ENCODE data around the gene C2CD2.

The C2CD2 gene

DNA sequence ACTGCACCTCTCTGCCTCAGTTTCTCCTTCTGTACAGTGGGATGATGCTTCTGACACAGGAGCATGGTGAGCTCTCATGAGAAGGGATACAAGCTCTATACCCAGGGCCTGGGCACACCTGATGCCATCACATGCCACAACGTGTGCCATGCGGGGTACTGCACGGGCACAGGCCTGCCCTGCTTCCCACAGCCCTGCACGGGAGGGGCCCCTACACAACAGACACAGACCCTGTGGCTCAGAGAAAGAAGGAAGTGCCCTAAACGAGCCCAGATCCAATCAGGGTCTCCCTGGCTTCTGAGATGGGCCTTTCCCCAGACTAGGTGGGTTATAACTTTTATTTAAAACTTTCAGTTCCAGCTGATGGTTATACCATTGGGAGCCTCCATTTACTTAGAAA, 24.6 kb downstream of the C2CD2 start:
- FAIRE-seq: no peak

DNA sequence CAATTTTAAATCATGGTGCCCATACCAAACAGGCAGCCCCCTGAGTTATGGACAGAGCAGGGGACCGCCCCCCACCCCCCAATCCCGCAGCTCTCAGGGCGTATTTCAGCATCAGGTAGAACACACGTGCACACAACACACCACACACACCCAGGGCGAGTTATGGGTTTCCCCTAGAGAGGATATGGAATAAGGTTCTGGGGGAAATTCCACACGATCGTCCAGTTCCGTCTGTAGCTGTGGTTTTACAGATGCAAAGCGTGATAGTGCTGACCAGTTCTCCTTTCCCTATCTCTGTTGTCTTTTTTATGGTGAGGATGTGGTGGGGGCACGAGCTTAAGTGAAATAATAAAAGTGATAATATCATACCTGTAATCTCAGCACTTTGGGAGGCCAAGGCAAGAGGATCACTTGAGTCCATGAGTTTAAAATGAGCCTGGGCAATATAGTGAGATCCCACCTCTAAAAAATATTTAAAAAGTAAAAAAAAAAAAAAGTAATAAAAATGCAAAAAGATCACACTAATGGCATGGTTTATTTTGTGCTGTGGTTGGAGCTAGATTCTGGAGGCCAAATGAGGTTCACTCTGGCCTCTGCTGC, 25.1 kb downstream of the C2CD2 start:
- no peak for FAIRE-seq

DNA sequence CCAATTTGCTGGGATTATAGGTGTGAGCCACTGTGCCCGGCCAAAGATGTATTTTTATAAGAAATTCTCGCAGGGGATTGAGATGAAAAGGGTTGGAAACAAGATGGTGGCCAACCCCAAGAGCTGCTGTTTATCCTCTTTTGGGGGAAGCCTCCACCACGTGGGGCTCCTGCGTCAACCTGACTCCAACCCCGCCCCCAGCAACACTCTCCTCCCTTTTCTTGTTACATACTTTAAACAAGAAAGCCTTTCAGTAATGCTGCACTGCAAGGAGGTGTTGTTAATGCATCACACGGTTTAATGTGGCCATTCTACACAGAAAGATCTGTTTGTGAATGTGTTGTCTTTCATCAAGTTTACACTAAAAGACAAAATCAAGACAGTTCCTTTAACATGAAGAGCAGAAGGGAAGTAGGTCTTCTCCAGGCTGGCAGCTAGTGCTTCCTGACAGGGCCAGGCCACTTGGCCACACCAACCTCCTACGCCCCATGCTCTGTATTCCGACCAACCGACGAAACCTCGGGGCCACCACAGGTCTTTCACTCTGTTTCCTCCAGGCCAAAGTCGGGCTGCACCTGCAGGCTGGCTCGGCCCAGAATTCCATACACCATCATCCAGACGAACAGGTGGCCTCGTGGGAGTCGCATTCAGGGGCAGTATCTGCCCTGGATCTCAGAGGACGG, 25.9 kb downstream of the C2CD2 start:
- FAIRE-seq: no peak

DNA sequence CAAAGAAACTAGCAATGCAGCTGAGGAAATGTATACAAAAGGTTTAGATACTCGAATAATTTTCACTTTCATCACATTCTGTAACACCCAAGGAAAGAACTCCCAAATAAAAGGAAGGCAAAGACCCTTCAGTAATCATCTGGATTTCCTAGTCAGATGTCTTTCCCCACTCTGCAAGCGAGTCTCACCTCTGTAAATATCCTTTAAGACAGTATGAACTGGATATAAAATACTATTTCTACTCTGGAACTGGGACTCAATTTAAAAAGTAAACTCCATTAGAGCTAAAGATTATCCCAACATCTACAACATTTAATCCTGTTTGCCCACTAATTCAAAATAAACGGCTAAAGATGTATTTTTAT, 27.0 kb downstream of the C2CD2 start:
- FAIRE-seq: no peak

DNA sequence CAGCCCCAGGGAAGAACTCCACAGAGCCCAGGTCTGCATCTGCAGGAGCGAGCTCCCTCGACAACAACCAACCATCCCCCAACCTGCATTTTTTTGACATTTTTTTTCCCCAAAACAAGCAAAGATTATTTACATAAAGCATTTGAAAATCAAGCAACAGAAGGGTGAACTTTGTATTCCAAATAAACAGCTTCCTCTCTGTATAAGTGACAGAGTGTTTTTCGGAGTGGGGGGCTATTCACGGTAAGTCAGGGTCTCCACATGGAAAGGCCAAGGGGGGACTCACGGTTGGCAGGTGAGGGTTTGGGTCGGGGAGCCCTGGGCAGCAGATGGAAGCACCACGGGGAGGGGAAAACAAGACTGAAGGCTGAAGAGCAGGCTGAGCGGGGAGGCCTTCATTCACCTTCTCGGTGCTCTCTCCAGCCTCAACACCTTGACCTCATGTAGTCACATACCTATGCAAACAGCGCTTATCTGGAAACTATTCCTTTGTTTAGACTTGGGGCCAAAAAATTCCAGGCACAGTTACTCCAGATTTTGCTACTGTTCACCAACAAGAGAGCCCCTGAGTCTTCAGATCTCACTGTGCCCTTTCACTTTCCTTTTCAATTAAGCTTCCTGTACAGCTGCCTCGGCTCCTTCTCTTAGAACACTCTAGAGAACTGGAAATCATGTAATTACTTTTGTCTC, 27.6 kb downstream of the C2CD2 start:
- FAIRE-seq: no peak

DNA sequence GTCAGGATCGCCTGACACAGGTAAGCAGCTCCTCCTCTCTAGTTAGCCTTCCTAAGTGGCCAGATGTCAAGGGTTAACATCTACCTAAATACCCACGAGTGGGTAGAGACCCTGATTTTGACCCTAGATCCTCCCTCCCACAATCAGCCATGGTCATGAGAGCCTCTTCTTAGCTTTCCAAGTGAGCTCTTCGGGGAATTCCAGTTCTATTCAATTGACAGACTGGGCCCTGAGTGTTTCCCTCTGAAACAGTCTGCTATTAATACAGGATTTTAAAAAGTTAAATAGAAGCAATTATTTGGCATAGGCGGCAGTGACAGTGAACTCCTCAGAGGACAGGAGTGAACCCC, 28.1 kb downstream of the C2CD2 start:
- FAIRE-seq: no peak

DNA sequence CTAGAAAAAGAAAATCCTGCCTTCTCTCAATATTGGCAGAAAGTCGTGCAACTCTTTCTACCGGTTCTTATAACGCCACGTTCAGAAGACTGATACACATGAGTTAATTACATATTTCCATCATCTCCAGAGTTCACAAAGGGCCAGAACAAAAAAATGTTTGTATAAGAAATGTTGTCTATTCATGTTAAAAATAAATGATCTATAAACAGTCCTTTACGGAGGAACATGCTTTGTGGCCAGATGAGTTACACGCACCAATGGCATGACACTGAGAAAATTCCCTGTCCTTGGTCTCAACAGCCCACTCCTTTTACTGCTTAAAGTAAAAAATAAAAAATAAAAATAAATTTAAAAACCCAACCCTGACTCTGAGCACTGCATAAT, 29.5 kb downstream of the C2CD2 start:
- FAIRE-seq: no peak

DNA sequence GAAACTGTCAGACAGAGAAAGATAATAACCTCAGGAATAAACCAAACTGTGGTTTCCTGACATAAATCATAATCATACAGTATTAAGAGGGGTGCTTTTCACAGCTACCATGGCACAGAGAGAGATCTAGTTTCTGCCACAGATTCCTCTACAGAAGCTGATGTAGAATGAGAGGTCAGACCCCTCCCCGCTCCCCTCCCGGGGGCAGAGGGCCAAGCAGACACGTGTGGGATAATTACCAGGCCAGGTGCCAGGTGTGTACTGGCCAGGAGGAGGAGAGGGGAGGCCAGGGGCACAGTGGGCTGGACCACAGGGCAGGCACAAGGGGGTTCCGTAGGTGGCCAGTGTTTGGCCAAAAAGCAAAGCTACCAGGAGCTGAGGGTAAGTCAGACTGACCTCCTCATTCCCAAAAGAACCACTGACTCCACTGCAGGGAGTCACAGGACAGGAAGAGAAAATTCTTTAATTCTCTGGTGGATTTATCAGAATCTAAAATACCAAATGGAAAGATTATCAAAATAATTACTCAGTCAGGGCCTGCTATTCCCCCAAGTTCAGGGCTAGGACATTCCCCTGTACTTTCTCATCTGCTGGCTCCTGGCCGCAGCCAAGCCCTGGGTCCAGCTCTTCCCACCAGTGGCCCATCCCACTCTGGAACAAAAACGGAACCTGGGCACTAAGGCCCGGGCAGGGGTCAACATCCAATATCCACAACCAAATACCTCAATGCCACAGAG, 30.0 kb downstream of the C2CD2 start:
- no peak for FAIRE-seq

DNA sequence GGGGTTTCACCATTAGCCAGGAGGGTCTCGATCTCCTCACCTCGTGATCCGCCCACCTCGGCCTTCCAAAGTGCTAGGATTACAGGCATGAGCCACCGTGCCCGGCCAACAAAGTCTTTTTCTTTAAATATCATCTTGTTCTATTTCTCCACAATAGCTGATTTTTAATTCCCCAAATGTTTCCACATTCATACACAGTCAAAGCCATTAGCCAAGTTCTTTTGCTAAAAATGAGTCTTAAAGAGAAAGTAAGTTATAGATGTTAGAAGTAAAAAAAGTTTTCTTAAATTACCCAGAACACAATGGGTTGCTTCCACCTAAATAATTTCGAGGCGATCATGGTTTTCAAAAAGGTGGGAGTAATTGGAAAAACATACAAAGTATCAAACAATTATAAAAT, 30.6 kb downstream of the C2CD2 start:
- no peak for FAIRE-seq

DNA sequence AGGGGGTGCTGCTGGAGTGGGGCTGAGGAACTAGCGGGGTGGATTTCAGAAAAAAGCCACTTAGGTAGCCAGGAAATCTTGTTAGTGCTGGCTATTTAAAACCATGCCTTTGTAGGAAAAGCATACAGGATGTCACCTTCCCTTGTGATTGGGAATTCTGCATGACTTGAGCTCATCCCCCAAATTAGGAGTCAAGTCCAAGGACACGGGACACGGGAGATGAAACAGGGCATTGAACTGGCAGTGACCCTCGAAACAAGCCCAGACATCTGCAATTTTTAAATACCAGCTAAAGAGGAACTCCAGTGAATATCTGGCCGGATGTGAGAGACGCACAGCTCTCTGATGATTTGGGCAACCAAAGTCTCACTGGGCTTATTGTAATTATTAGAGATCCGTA, 32.8 kb downstream of the C2CD2 start:
- FAIRE-seq: no peak

DNA sequence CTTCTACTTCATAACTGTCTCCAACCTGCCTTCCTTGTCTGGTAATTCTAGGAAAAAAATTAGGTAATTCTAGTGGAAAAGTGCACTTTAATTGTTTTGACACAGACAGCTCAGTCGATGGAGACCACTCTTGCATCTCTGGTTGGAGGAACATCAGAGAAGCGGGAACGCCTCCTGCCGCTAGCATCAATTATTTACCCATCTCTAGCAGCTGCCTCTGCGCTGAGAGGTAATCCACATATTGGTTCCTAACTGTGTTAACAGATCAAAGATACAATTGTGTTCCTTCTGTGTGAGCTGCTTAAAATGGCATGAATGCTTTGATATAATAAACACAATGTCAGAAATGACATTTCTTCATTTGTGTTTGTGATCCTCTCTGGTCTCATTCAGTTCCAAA, 33.3 kb downstream of the C2CD2 start:
- no peak for FAIRE-seq

DNA sequence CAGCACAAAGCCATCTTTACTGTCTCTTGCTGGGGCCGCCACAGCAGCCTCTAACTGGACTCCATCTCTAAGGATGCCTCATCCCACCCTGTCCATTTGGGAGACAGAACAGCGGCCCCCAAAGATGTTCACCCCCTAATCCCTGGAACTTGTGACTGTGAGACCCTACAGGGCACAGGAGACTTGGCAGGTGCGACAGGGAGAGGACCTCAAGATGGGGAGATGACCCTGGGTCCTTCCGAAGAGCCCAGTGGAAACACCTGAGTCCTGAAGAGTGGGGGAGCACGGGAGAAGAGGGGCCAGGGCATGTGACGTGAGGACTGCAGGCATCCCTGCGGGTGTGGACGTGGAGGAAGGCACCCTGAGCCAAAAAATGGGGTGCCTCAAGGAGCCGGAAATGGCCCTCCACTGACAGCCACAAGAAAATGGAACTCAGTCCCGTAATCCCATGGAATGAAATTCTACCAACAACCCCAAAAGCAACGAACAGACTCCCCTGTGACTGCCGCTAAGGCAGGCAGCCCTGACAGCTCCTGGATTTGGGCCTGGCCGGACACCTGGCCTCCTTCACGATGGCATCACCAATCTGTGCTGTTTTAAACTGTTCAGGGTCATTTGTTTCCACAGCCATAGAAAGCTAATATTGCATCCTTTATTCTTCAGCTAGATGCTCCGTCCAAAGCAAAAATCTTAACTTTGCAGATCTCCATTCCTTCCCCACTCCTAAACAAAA, 34.0 kb downstream of the C2CD2 start:
- FAIRE-seq: no peak

DNA sequence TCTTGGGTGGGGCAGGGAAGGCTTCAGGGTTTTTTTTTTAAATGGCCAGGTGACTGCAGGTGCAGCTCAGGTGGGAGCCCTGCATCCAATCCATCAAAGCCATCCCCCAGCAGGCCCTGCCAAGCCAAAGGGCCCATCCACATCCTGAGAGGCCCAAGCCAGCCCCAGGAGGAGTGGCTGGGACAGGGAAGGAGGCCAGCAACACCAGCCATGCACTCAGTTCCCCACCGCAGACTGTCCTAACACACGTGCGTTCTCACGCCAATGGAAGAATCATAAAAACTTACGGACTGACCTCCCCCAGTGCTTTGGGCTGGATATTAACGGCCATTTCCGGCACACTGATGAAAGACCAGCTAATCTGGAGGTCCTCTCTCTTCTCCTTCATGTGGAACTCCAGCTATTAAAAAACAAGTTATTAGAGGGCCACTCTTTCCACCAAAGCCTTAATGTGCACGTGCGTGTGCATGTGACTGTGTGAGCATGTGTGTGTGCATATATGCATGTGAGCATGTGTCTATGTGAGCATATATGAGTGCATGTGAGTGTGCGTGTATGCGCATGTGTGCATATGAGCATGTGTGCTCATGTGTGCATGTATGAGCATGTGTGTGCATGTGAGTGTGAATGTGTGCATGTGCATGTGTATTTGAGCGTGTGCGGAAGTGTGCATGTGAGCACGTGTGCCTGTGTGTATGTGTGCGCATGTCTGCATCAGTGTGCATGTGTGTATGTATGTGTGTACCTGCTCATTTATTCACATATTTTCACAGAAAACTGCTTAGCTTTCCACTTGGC, 35.1 kb downstream of the C2CD2 start:
- no peak for FAIRE-seq

DNA sequence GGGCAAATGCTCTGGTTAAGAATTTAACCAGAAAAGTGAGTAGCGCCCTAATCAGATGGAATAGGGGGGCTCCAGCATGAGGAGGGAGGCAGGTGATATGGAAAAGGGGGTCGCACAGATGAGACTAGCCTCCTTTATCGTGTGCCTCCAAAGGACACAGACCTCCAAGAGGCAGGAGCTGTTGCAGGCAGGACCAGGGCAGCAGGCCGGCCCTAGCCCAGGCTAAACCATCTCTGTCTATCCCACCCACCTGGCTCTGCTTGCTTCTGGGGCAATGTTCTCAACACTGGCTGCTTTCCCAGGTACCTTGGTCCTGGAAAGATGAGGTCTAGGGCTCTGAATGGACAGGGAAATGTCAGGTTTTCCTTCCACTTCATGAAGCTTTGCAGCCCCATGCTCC, 36.3 kb downstream of the C2CD2 start:
- FAIRE-seq: no peak

DNA sequence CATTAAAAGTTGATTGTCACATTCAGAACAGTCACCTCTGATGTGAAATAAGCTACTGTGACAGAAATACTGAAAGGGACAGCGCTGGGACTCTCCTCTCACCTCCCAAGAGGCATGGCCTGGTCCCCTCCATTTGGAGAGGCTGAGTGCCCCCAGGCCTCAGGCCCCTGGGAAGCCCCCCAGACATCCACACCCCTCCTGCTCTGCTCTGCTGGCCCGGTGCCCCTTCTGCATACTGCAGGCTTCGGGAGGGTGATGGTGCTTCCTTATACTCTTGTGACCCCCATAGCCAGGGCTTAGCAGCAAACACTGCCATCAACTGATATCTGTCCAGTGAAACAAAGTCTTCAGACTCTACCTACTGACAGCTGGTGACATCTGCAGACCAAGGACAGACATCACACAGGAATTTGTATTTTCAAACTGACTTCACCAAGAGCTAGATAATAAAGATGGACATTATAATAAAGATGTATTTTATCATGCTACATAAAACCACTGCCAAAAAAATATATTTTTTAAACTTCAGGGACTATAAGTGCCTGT, 36.9 kb downstream of the C2CD2 start:
- FAIRE-seq: no peak

DNA sequence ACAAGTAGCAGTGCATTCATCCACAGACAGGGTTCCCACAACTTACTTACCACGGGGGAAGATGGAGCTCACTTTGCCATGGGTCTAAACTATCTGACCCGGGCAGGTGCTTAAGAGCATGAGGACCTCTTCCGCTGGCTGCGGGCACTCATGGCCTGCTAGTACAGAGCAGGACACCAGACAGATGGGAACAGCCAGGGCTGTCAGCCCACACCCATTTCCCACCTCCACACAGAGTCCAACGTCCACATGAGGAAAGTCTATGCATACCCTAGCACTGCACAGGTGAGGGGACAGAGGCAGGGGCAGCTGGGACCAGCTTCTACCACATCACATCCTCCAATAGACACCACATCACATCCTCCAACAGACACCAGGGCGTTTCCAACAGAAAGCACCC, 38.9 kb downstream of the C2CD2 start:
- no peak for FAIRE-seq

DNA sequence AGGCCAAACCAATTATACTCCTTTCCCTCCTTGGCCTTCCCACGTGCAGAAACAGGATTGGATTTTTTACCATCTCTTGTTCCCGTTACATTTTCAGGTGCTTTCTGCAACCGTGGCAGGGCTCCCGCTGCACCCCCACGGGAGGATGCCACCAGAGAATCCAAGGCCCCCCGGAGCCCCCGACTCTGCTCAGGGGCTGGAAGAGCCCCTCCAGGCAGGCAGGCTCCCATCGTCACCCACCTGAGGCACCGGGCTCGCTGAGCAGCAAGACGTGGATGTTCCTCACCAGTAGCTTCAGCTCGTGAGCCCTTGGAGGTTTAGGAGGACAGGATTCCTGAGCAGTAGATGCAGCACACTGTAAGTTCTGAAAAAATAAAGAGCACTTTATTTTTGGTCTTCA, 39.5 kb downstream of the C2CD2 start:
- no peak for FAIRE-seq

DNA sequence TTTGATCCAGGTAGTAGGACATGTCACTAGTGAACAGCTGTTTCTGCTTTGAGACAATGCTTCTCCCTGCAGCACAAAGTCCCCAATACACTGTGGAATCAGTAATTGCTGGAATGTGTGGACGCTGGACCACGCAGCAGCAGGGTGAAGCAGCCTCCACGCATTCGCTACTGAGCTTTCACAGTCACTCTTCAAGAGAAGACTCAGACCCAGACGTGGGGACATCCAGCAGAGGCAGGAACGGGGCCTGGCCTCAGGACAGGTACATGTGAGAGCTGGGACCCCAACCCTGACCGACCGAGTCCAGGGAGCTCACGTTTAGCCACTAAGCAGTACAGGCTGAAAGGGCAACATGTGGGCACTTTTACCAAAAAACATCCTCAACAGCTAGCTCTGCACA, 40.6 kb downstream of the C2CD2 start:
- no peak for FAIRE-seq

DNA sequence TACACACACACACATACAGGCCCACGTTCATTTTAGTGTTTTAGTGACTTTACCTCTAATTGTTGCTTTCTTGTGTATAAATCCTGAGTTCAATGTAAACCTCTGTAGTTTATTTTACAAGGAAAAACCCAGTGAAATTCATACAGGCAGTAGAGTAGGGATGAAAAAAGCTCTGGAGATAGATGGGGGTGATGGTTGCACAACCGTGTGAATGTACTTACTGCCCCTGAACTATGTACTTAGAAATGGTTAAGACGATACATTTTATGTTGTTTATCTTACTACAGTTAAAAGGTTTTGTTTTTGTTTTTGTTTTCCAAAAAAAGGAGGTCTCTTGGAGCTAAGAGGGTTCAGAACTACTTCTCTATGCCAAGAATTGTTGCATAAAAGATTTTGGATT, 45.0 kb downstream of the C2CD2 start:
- FAIRE-seq: no peak

DNA sequence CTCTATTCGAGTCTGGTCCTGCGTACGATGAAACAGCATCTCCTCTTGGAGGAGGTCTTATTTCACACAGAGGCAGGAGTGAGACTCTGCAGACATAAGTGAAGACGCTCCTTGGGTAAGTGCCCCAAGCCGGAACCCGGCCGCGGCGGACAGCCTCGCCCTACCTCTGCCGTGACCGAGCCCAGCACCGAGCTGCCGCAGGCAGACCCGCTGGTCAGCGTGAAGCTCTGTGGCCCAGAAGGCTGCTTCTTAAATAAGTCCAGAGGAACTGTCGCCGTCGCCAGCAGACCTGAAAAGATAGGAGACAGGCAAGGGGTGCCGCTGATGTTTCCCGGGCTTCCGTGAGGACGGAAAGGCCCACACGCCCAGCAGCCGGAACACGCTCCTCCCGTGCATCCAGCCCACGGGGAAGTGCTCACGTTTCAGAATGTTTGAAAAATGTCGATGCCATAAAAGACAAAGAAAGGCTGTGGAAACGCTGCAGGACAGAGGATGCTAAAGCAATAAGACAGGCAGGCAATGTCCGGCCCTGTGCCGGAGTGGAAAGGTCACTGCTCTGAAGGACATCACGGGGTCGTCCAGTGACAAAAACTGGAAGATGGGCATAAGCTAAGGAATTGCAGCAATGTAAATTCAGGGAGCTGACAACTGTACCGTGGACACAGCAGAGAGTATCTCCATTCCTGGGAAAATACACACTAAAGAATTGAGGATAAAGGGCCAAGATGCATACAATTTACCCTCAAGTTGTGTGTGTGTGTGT, 46.1 kb downstream of the C2CD2 start:
- no peak for FAIRE-seq

DNA sequence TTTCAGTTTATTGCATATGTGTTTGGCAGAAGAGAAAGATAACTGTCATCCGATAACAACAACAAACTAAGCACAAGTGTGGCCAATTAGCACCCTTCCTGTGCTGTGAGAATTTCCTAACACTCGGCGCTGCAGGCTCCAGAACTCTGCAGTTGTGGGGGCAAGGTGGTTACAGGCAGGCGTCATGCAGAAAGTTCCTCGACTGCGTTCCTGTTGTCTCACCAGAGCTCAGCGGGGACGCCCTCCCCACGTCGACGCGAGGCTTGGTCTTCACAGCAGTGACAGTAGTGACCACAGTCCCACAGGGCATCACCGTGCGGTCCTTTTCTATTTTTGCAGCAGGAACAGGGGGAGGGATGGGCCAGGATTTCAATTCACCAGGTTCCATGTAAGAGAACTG, 47.0 kb downstream of the C2CD2 start:
- no peak for FAIRE-seq
